CD4-positive, alpha-beta T cell treated with Interferon gamma for 1 hour (primary cell): ENCODE results near the gene SPATA6L.

ENCODE experiments used
- DNase-seq: peaks from one replicate; pipeline ENCODE4 v3.0.0-alpha.2; 2020

Gene SPATA6L

GRCh38 chr9:4581861-4582565 is 84.3 kb downstream of the SPATA6L start:
- DNase-seq: no peak

- DNase-seq: no peak
These were observed 85.1 kb downstream of the SPATA6L start for GRCh38 chr9:4581035-4581760.

GRCh38 chr9:4579001-4579400 is 87.3 kb downstream of the SPATA6L start:
- no peak for DNase-seq

- DNase-seq: no peak
These were observed 89.8 kb downstream of the SPATA6L start for GRCh38 chr9:4576448-4576847.

- no peak for DNase-seq
These were observed 90.3 kb downstream of the SPATA6L start for GRCh38 chr9:4575997-4576396.

GRCh38 chr9:4574657-4575243 is 91.5 kb downstream of the SPATA6L start:
- DNase-seq: no peak

GRCh38 chr9:4573634-4574389 is 92.5 kb downstream of the SPATA6L start:
- no peak for DNase-seq

GRCh38 chr9:4573176-4573575 is 93.1 kb downstream of the SPATA6L start:
- no peak for DNase-seq

GRCh38 chr9:4572184-4572826 is 94.0 kb downstream of the SPATA6L start:
- no peak for DNase-seq

- DNase-seq: no peak
These were observed 97.2 kb downstream of the SPATA6L start for GRCh38 chr9:4569101-4569500.

- DNase-seq: no peak
These were observed 98.7 kb downstream of the SPATA6L start for GRCh38 chr9:4567601-4568000.

GRCh38 chr9:4566806-4567205 is 99.5 kb downstream of the SPATA6L start:
- DNase-seq: no peak

GRCh38 chr9:4563105-4563504 is 103.2 kb downstream of the SPATA6L start:
- DNase-seq: no peak

- DNase-seq: no peak
These were observed 106.8 kb downstream of the SPATA6L start for GRCh38 chr9:4559261-4560182.

GRCh38 chr9:4558371-4558998 is 107.8 kb downstream of the SPATA6L start:
- no peak for DNase-seq

GRCh38 chr9:4555236-4555635 is 111.0 kb downstream of the SPATA6L start:
- DNase-seq: no peak

GRCh38 chr9:4553951-4554381 is 112.3 kb downstream of the SPATA6L start:
- DNase-seq: no peak

GRCh38 chr9:4550777-4551484 is 115.3 kb downstream of the SPATA6L start:
- DNase-seq: no peak

- DNase-seq: no peak
These were observed 116.5 kb downstream of the SPATA6L start for GRCh38 chr9:4549751-4550295.
